ENCODE measurements around the gene ESAM.
"Not testable (repeated sequence)": the region's sequence is repeated elsewhere in the genome, so short reads cannot be mapped to it uniquely, and the experiment has no call there.

ESAM gene

GRCh38 chr11:124791626-124792341 lies 29.7 kb upstream of the ESAM start:
- no peak overlapping the region for H3K4me3 ChIP-seq
- in situ Hi-C loops (cut with MboI; ENCODE audit: low sequenced_read_pairs), result no loop called here
- no peaks in the 10 kb centered on the region for H3K27me3 ChIP-seq (ENCODE audit: low read depth)
- DNase-seq (ENCODE audit: low spot score in 2 of 2), result no peak
- no peaks in the 10 kb centered on the region for H3K36me3 ChIP-seq (replicated peaks)
- H3K4me1 ChIP-seq, result peaks cover 17% of the 10 kb centered on the region
- no peaks in the 10 kb centered on the region for H3K9me3 ChIP-seq

DNA sequence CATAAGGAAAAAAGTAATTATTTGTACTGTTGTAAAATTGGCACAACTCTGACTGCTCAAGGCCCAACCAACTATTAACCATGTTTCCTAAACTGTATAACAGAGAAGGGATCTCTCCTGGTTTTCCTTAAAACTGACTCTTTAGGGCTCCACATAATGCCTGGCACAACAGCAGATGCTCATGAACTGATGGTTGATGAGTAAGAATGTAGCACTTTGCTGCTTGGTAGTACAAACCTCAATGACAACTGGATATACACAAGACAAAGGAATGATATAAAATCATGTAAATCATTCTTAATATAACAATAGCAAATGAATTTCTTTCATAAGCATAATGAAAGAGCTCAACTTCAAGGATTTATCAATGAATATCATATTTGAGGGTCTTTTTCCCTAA lies 26.4 kb upstream of the ESAM start:
- Histone ChIP-seq H3K4me3 (no peak overlapping the region), H3K9me3 (no peaks in the 10 kb centered on the region), H3K36me3 (replicated peaks) (no peaks in the 10 kb centered on the region), H3K4me1 (peaks cover 13% of the 10 kb centered on the region), H3K27me3 (ENCODE audit: low read depth) (no peaks in the 10 kb centered on the region)
- in situ Hi-C loops (cut with MboI; ENCODE audit: low sequenced_read_pairs), result no loop called here
- DNase-seq (ENCODE audit: low spot score in 2 of 2), result no peak

GRCh38 chr11:124784051-124784450 lies 22.0 kb upstream of the ESAM start:
- Histone ChIP-seq H3K36me3 (replicated peaks) (0 out of 2 replicates have a peak, but pooled peaks cover 3% of the 10 kb centered on the region), H3K4me1 (no peaks in the 10 kb centered on the region), H3K9me3 (no peaks in the 10 kb centered on the region), H3K27me3 (ENCODE audit: low read depth) (no peaks in the 10 kb centered on the region), H3K4me3 (no peak overlapping the region)
- no peak for DNase-seq (ENCODE audit: low spot score in 2 of 2)
- in situ Hi-C loops (cut with MboI; ENCODE audit: low sequenced_read_pairs), result no loop called here

DNA sequence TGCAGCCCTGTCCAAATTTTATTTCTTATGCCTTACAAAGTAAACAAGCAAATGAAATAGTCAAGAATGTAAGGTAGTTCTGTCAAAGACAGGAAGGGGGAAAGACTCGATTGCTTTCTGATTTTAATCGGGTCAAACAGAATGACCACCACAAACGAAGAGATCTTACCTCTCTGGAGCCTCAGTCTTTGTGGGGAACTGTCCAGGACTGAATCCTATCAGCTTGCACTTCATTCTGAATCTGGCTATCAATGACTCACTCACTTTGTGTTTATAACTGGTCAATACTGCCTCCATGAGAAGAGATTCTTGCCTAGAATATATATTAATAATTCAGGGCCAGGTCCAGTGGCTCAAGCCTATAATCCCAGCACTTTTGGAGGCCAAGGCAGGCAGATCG lies 20.9 kb upstream of the ESAM start:
- in situ Hi-C loops (cut with MboI; ENCODE audit: low sequenced_read_pairs), result no loop called here
- no peak for DNase-seq (ENCODE audit: low spot score in 2 of 2)
- Histone ChIP-seq H3K4me1 (no peaks in the 10 kb centered on the region), H3K36me3 (replicated peaks) (0 out of 2 replicates have a peak, but pooled peaks cover 3% of the 10 kb centered on the region), H3K27me3 (ENCODE audit: low read depth) (no peaks in the 10 kb centered on the region), H3K4me3 (no peak overlapping the region), H3K9me3 (no peaks in the 10 kb centered on the region)

DNA sequence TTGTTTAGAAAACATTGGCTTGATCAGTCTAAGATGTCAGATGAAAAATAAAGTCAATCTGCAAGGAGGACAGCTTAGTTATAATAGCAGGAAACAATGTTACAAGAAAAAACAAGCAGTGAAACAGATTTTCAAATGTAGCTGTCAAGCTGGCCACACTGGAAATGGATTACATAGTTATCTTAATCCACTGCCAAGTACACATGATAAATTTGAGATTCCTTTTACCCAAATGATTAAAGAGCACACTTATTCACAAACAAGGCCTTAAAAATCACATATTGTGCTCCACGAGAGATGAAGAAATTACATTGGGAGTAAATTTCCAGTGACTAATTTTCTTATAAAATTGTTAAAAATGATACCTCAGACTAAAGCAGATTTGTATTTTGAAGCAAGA lies 17.5 kb upstream of the ESAM start:
- 0 out of 2 replicates have a peak, but pooled peaks cover 3% of the 10 kb centered on the region for H3K36me3 ChIP-seq (replicated peaks)
- H3K4me1 ChIP-seq, result no peaks in the 10 kb centered on the region; the same call in 1 of the 2 replicates
- no peak for DNase-seq (ENCODE audit: low spot score in 2 of 2)
- no peaks in the 10 kb centered on the region for H3K9me3 ChIP-seq
- in situ Hi-C loops (cut with MboI; ENCODE audit: low sequenced_read_pairs), result no loop called here
- H3K27me3 ChIP-seq (ENCODE audit: low read depth), result no peaks in the 10 kb centered on the region
- H3K4me3 ChIP-seq, result no peak overlapping the region

- H3K27me3 ChIP-seq (ENCODE audit: low read depth), result no peaks in the 10 kb centered on the region
- H3K4me1 ChIP-seq, result no peaks in the 10 kb centered on the region; the same call in 1 of the 2 replicates
- no peaks in the 10 kb centered on the region for H3K9me3 ChIP-seq
- DNase-seq (ENCODE audit: low spot score in 2 of 2), result no peak
- no peak overlapping the region for H3K4me3 ChIP-seq
- in situ Hi-C loops (cut with MboI; ENCODE audit: low sequenced_read_pairs), result no loop called here
- H3K36me3 ChIP-seq (replicated peaks), result peaks cover 6% of the 10 kb centered on the region; the same call in 1 of the 2 replicates
Measured at GRCh38 chr11:124778281-124778680, 16.2 kb upstream of the ESAM start.

DNA sequence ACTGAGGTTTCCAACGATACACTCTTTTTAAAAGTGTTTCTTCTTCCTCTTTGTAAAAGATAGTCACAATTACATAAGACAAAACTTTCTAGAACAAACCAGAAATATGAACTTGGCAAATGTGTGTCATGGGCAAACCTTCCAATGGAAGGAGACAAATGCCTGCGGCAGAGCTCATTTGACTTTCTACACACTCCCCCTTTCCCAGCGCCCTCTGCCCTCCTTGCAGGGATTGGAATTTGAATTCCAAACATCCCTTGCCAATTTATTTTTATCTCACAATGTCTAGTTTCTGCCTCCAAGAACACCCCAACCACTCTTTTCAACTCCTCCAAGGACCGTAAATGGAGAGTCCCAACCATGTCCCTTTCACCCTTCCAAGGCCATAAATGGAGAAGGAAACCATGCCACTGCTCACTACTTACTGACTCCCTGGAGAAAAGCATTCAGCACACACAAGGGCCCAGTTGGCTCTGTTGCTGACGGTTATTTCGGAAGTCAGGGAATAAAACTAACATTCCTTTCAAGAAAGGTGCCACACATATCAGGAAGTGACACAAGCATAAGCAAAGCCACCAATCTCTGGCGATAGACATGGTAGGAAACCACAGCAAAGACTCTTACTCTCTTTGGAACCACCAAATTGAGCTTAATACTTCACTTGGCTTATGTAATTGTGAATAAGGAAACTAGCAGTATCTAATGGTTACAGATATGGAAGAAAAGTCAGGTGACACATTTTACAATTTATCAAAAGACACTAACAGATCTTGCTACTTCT lies 15.0 kb upstream of the ESAM start:
- Histone ChIP-seq H3K36me3 (replicated peaks) (peaks cover 6% of the 10 kb centered on the region; the same call in 1 of the 2 replicates), H3K4me1 (no peaks in the 10 kb centered on the region; the same call in 1 of the 2 replicates), H3K9me3 (no peaks in the 10 kb centered on the region), H3K27me3 (ENCODE audit: low read depth) (no peaks in the 10 kb centered on the region), H3K4me3 (no peak overlapping the region)
- in situ Hi-C loops (cut with MboI; ENCODE audit: low sequenced_read_pairs), result no loop called here
- no peak for DNase-seq (ENCODE audit: low spot score in 2 of 2)

- in situ Hi-C loops (cut with MboI; ENCODE audit: low sequenced_read_pairs), result not testable (repeated sequence)
Measured at GRCh38 chr11:124770959-124771358, 8.9 kb upstream of the ESAM start.

GRCh38 chr11:124769806-124770774 lies 8.0 kb upstream of the ESAM start:
- in situ Hi-C loops (cut with MboI; ENCODE audit: low sequenced_read_pairs), result loop anchor here (10.0 kb wide), 1 partner anchor 65 kb away; no protein-coding TSS in a partner anchor
- no peaks in the 10 kb centered on the region for H3K27me3 ChIP-seq (ENCODE audit: low read depth)
- no peak for DNase-seq (ENCODE audit: low spot score in 2 of 2)
- H3K9me3 ChIP-seq, result no peaks in the 10 kb centered on the region
- H3K4me1 ChIP-seq, result no peaks in the 10 kb centered on the region
- peaks cover 13% of the 10 kb centered on the region for H3K36me3 ChIP-seq (replicated peaks)
- no peak overlapping the region for H3K4me3 ChIP-seq

More at GRCh38 chr11:124770959-124771358, 8.9 kb upstream of the ESAM start:
- H3K9me3 ChIP-seq; H3K4me1 ChIP-seq; H3K27me3 ChIP-seq (ENCODE audit: low read depth); H3K4me3 ChIP-seq; DNase-seq (ENCODE audit: low spot score in 2 of 2); H3K36me3 ChIP-seq (replicated peaks): not testable (repeated sequence)

DNA sequence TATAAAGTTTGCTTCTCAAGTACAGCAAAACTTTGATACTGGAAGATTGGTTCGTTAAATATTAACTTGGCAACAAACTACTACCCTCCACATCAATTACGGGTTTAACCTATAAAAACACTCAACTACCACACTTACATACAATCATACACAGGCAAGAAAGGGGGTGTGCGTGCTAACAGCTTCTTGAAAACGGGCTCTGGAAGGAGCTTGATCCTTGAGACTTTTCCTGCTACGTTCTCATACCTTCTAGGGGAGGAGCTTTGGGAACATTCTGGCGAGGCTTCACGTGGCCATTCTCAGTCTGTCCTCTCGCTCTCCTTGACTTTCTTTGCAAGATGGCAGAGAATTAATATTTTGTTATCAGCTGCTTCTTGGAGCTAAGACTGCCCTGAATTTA lies 6.8 kb upstream of the ESAM start:
- in situ Hi-C loops (cut with MboI; ENCODE audit: low sequenced_read_pairs), result loop anchor here (10.0 kb wide), 1 partner anchor 66 kb away; no protein-coding TSS in a partner anchor
- H3K9me3 ChIP-seq, result no peaks in the 10 kb centered on the region
- peaks cover 15% of the 10 kb centered on the region for H3K36me3 ChIP-seq (replicated peaks)
- no peak overlapping the region for H3K4me3 ChIP-seq
- no peak for DNase-seq (ENCODE audit: low spot score in 2 of 2)
- no peaks in the 10 kb centered on the region for H3K4me1 ChIP-seq
- H3K27me3 ChIP-seq (ENCODE audit: low read depth), result no peaks in the 10 kb centered on the region

DNA sequence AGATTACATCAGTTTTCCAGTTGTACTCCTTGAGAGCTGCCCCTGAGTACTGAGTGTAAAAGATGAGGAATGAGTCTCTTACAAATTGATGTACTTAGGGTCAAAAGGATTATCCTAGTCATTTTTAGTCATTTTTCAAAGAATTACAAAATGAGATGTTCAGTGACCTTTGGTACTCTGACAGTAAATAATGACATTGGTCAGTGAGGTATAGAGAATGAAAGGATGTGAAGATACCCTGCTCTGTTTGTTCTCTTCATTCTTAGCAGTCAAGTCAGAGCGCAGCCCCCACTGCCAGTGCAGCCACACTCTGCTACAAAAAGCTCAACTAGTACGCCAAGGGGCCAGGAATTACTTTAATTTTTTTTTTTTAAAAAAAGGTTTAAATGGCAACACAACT lies 4.1 kb upstream of the ESAM start:
- no peaks in the 10 kb centered on the region for H3K27me3 ChIP-seq (ENCODE audit: low read depth)
- 0 out of 2 replicates have a peak, but pooled peaks cover 4% of the 10 kb centered on the region for H3K4me1 ChIP-seq
- DNase-seq (ENCODE audit: low spot score in 2 of 2), result no peak
- H3K36me3 ChIP-seq (replicated peaks), result peaks cover 10% of the 10 kb centered on the region
- H3K9me3 ChIP-seq, result no peaks in the 10 kb centered on the region
- in situ Hi-C loops (cut with MboI; ENCODE audit: low sequenced_read_pairs), result loop anchor here (10.0 kb wide), 1 partner anchor 69 kb away; no protein-coding TSS in a partner anchor
- H3K4me3 ChIP-seq, result no peak overlapping the region

DNA sequence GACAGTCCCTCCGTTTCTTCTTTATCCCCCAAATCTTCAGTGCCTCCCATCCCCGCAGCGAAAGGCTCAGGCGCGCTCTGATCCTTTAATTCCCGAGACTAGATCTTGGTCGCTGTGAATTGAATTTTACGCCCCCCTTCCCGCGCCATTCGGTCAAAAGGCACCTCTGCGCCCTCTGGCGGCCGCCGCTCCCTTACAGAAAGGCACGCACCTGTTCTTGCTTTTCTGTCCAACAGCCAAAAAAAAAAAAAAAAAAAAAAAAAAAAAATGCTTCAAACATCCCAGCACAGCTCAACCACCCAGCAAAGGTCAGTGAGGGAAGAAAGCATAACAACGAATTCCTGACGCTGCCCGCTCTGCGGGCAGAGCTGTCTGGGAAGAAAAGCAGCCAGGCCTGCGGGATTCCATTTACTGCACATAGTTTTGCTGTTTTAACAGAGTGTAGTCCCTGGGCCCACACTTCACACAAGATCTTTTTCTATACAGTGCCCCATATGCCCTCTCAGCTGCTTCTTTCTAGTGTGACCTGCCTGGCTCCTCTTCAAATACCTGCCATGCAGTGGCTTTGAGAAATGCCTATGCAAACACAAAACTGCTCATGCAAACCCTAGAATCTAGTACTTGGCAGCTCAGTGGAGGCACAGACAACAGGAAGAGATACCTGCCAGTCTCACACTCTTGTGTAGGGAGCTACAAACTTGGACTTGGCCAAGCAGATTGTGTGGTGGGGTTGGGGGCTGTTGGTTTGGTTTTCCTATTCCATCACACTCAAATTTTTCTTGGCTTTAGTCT lies 1.3 kb upstream of the ESAM start:
- H3K4me1 ChIP-seq, result peaks cover 7% of the 10 kb centered on the region; the same call in 1 of the 2 replicates
- in situ Hi-C loops (cut with MboI; ENCODE audit: low sequenced_read_pairs), result loop anchor here (5.0 to 10.0 kb wide), 2 partner anchors 71 to 91 kb away; partner anchors contain the start of genes SIAE and SPA17

More for the DNA sequence above, 1.3 kb upstream of the ESAM start:
- peak; percentile 80 to 95 for DNase-seq (ENCODE audit: low spot score in 2 of 2)
- Histone ChIP-seq H3K27me3 (ENCODE audit: low read depth) (no peaks in the 10 kb centered on the region), H3K4me3 (peak overlapping the region; percentile 53), H3K36me3 (replicated peaks) (peaks cover 10% of the 10 kb centered on the region), H3K9me3 (no peaks in the 10 kb centered on the region)
